HCT116 (cell line): ENCODE measurements around the gene CHMP2A. TPM values are rescaled to one million over a fixed set of nuclear protein-coding genes. Genes with fewer than 3 reads are reported as not detected.

Experiments used
- ATAC-seq: fragments of 200-7000 bp; cut with Tn5 transposase; 2 replicates; pipeline ENCODE4 v1.9.1; 2020; ENCODE audit warnings: mild to moderate bottlenecking, moderate library complexity
- BruUV-seq: library from RNA; stranded (reverse); fragments of 400-500 nt; replicated peaks from 2 replicates; lab custom pipeline; 2021; lab: Mats Ljungman, UMichigan
- CTCF ChIA-PET: fragments of 300-600 bp; sonication (Branson Sonifier 250); formaldehyde crosslinking; loops from one replicate; lab custom pipeline; 2021; ENCODE audit warnings: antibody characterized with exemption; lab: Charles Lee
- POLR2A ChIA-PET: fragments of 300-600, 350-600 bp; sonication (Branson Sonifier 250); formaldehyde crosslinking; loops from one replicate; lab custom pipeline; 2021; ENCODE audit warnings: antibody characterized with exemption; lab: Charles Lee
- RAD21 ChIA-PET, 2 experiments: fragments of 300-600 bp; sonication (Branson Sonifier 250); formaldehyde crosslinking; loops; one replicate each; lab custom pipeline; 2023; ENCODE audit warnings: low total read pairs in 2 of 2; ENCODE audit not compliant: uncharacterized antibody in 2 of 2, unreplicated experiment in 2 of 2, low non-redundant PET in 1 of 2; lab: Charles Lee
- DNase-seq: peaks from one replicate; pipeline ENCODE4 v3.0.0-alpha.2; 2010; ENCODE audit warnings: low read depth, low spot score
- H2AFZ ChIP-seq: fragments of 200-600 bp; shearing (Covaris generic), sonication (generic); 2 replicates; pipeline ENCODE4 v1.6.1; 2017; ENCODE audit warnings: low read depth, mixed run types, mixed read lengths, antibody characterized with exemption, low read length; ENCODE audit not compliant: poor library complexity, severe bottlenecking
- H3K27ac ChIP-seq: 2 replicates; pipeline ENCODE4 v1.5.1; 2012; ENCODE audit warnings: low read depth, low read length
- H3K27me3 ChIP-seq: fragments of 200-600 bp; sonication (generic); 2 replicates; pipeline ENCODE4 v1.6.1; 2016; ENCODE audit warnings: mixed run types, low read length, mixed read lengths; ENCODE audit not compliant: insufficient read depth
- H3K36me3 ChIP-seq, 2 experiments: fragments of 200-500 bp in 1 of 2; fragments of 200-600 bp in 1 of 2; sonication (Bioruptor generic) in 1 of 2; sonication (generic) in 1 of 2; 2 replicates each; pipeline versions ENCODE4 v1.5.1 to v1.6.1; 2014 to 2016; ENCODE audit warnings: low read length in 2 of 2, inconsistent platforms in 1 of 2, mixed read lengths in 1 of 2, mixed run types in 1 of 2; ENCODE audit not compliant: insufficient read depth in 2 of 2, control insufficient read depth in 1 of 2
- H3K4me1 ChIP-seq, 2 experiments: fragments of 200-600 bp in 1 of 2; sonication (generic) in 1 of 2; 2 replicates each; pipeline versions ENCODE4 v1.5.1 to v1.6.1; 2012 to 2017; ENCODE audit warnings: low read length in 2 of 2, inconsistent platforms in 1 of 2, mild to moderate bottlenecking in 1 of 2, mixed read lengths in 1 of 2, mixed run types in 1 of 2, moderate library complexity in 1 of 2; ENCODE audit not compliant: insufficient read depth in 2 of 2, control insufficient read depth in 1 of 2
- H3K4me2 ChIP-seq: fragments of 200-600 bp; sonication (generic); 2 replicates; pipeline ENCODE4 v1.6.1; 2017; ENCODE audit warnings: mixed run types, low read length, mixed read lengths
- H3K4me3 ChIP-seq, 2 experiments: fragments of 200-600 bp in 1 of 2; sonication (generic) in 1 of 2; replicated peaks in 1 of 2; 2 replicates each; pipeline ENCODE4 v1.5.1; 2011 to 2016; ENCODE audit warnings: low read length in 2 of 2, control low read depth in 1 of 2, low read depth in 1 of 2, mild to moderate bottlenecking in 1 of 2, mixed read lengths in 1 of 2, mixed run types in 1 of 2
- H3K79me2 ChIP-seq: fragments of 200-600 bp; sonication (generic); 2 replicates; pipeline ENCODE4 v1.6.1; 2017; ENCODE audit warnings: mild to moderate bottlenecking, mixed run types, low read length, moderate library complexity, mixed read lengths; ENCODE audit not compliant: insufficient read depth
- H3K9ac ChIP-seq: fragments of 200-600 bp; sonication (generic); 2 replicates; pipeline ENCODE4 v1.6.1; 2016; ENCODE audit warnings: low read length, mixed read lengths
- H3K9me2 ChIP-seq: fragments of 200-600 bp; sonication (generic), shearing (Covaris generic); 2 replicates; pipeline ENCODE4 v1.6.1; 2017; ENCODE audit warnings: mixed run types, mild to moderate bottlenecking, moderate library complexity; ENCODE audit not compliant: insufficient read depth
- H3K9me3 ChIP-seq, 2 experiments: fragments of 200-500 bp in 1 of 2; fragments of 200-600 bp in 1 of 2; sonication (Bioruptor generic) in 1 of 2; sonication (generic) in 1 of 2; 2 replicates each; pipeline ENCODE4 v1.6.1; 2014 to 2017; ENCODE audit warnings: low read length in 2 of 2, mixed read lengths in 2 of 2, inconsistent platforms in 1 of 2, low read depth in 1 of 2, mild to moderate bottlenecking in 1 of 2, mixed run types in 1 of 2, moderate library complexity in 1 of 2; ENCODE audit not compliant: control insufficient read depth in 1 of 2, insufficient read depth in 1 of 2
- H4K20me1 ChIP-seq: fragments of 200-600 bp; sonication (generic), shearing (Covaris generic); 2 replicates; pipeline ENCODE4 v1.6.1; 2017; ENCODE audit warnings: mixed run types, mild to moderate bottlenecking, moderate library complexity; ENCODE audit not compliant: insufficient read depth
- CEBPB ChIP-seq: IDR thresholded peaks from 2 replicates; pipeline ENCODE4 v1.6.1; 2012; ENCODE audit warnings: low read depth
- EZH2 ChIP-seq: fragments of 200-600 bp; sonication (generic); IDR thresholded peaks from 2 replicates; pipeline ENCODE4 v1.6.1; 2017; ENCODE audit warnings: antibody characterized with exemption, mixed run types
- EZH2phosphoT487 ChIP-seq: fragments of 200-600 bp; IDR thresholded peaks from 2 replicates; pipeline ENCODE4 v1.6.1; 2018; ENCODE audit warnings: antibody characterized with exemption, borderline replicate concordance
- RAD21 ChIP-seq: IDR thresholded peaks from 2 replicates; pipeline ENCODE4 v1.6.1; 2012; ENCODE audit warnings: low read depth, mild to moderate bottlenecking
- SIN3A ChIP-seq: IDR thresholded peaks from 2 replicates; pipeline ENCODE4 v1.6.1; 2012; ENCODE audit warnings: low read depth
- SP1 ChIP-seq: IDR thresholded peaks from 2 replicates; pipeline ENCODE4 v1.6.1; 2012; ENCODE audit warnings: low read depth
- SRF ChIP-seq: IDR thresholded peaks from 2 replicates; pipeline ENCODE4 v1.6.1; 2012; ENCODE audit warnings: low read depth
- TCF7L2 ChIP-seq: IDR thresholded peaks from 2 replicates; pipeline ENCODE4 v1.7.0; 2011; ENCODE audit warnings: borderline replicate concordance, inconsistent platforms; ENCODE audit not compliant: insufficient read depth, insufficient read length; ENCODE audit errors: extremely low read depth
- ZBTB33 ChIP-seq: IDR thresholded peaks from 2 replicates; pipeline ENCODE4 v1.6.1; 2011; ENCODE audit warnings: mild to moderate bottlenecking, low read length, moderate library complexity; ENCODE audit not compliant: insufficient replicate concordance; ENCODE audit errors: extremely low read depth
- ZNF274 ChIP-seq: fragments of 200-500 bp; sonication (Bioruptor generic); IDR thresholded peaks from 2 replicates; pipeline ENCODE4 v1.6.1; 2014; ENCODE audit warnings: mild to moderate bottlenecking, low read depth, low read length, inconsistent platforms
- intact Hi-C: fragments of 100-400 bp; cut with micrococcal nuclease; formaldehyde crosslinking; loops from 2 replicates; pipeline ENCODE4 v1.10.0; 2022
- total RNA-seq: library from RNA; stranded (reverse); gene quantifications from one replicate; pipeline ENCODE4 v1.2.1, GENCODE V29; 2021; ENCODE audit not compliant: unreplicated experiment

The CHMP2A gene
- total RNA-seq, 1 experiment from 2014 or later, result 125 TPM

GRCh38 chr19:58554494-58555368, at the start of gene CHMP2A (continued):
- TF ChIP-seq ZBTB33, result peak; percentile 18
- TF ChIP-seq CEBPB, result no peak
- peak; percentile 63 for TF ChIP-seq TCF7L2
- TF ChIP-seq RAD21, result no peak
- TF ChIP-seq SP1, result peak; percentile 68
- no peak for TF ChIP-seq EZH2
- TF ChIP-seq SIN3A, result peak; percentile 59; the same call in 1 of the 2 replicates
- no peak for TF ChIP-seq EZH2phosphoT487
- TF ChIP-seq SRF, result no peak; the same call in 1 of the 2 replicates

- Histone ChIP-seq H3K4me2 (no peak overlapping the region), H3K36me3 (peaks cover 0 to 4% of the 10 kb centered on the region in 2 experiments; a peak in 2 of 4 replicates), H3K4me1 (peaks cover 0 to 3% of the 10 kb centered on the region in 2 experiments; a peak in 1 of 4 replicates), H3K9me2 (no peaks in the 10 kb centered on the region), H3K4me3 (no peak overlapping the region), H3K27me3 (no peaks in the 10 kb centered on the region), H3K9me3 (no peaks in the 10 kb centered on the region), H3K9ac (no peak overlapping the region), H4K20me1 (no peaks in the 10 kb centered on the region), H2AFZ (no peak overlapping the region), H3K27ac (no peak overlapping the region), H3K79me2 (no peaks in the 10 kb centered on the region)
- ChIA-PET POLR2A (no interaction called here), RAD21 (no interaction called here), CTCF (no interaction called here)
- intact Hi-C loops, result no loop called here
- no TSS peak for BruUV-seq
- no peak for TF ChIP-seq ZBTB33
- TF ChIP-seq ZNF274, result no peak
- no peak for DNase-seq
- ATAC-seq, result no peak
Observed at GRCh38 chr19:58586133-58586765, 31.3 kb upstream of the CHMP2A start.
